Measurements from ENCODE around the gene LHPP.

- no peak for TF ChIP-seq CTCF (IDR thresholded peaks at IDR 0.05)
- TF ChIP-seq POLR2A (IDR thresholded peaks at IDR 0.05): no peak
These were observed 10.3 kb upstream of the LHPP start for GRCh38 chr10:124451276-124451675.
